H1 (cell line): ENCODE measurements around the gene CCDC33.

Source experiments
- CBX8 ChIP-seq: fragments of 300-800, 300-1000 bp; sonication (generic); IDR thresholded peaks from 2 replicates; pipeline ENCODE4 v1.7.1; 2016; ENCODE audit warnings: low read depth, low read length, borderline replicate concordance
- CREB1 ChIP-seq: IDR thresholded peaks from 2 replicates; pipeline ENCODE4 v1.6.1; 2012; ENCODE audit warnings: inconsistent platforms
- EP300 ChIP-seq, 2 experiments: IDR thresholded peaks; 1 replicate in 1 of 2; 2 replicates in 1 of 2; pipeline ENCODE4 v1.6.1; 2011 to 2012; ENCODE audit warnings: low read depth in 2 of 2, low read length in 2 of 2, mild to moderate bottlenecking in 2 of 2, borderline replicate concordance in 1 of 2, inconsistent platforms in 1 of 2, moderate library complexity in 1 of 2
- EZH2 ChIP-seq: fragments of 200-600 bp; sonication (generic); IDR thresholded peaks from 2 replicates; pipeline ENCODE4 v1.7.1; 2012; ENCODE audit warnings: low read depth, mild to moderate bottlenecking, moderate library complexity, low read length, inconsistent platforms; ENCODE audit not compliant: severe bottlenecking
- JUN ChIP-seq: IDR thresholded peaks from 2 replicates; pipeline ENCODE4 v1.6.1; 2011; ENCODE audit warnings: low read depth, mild to moderate bottlenecking, improper control_type of control experiment, low read length
- KDM5A ChIP-seq: fragments of 200-600 bp; IDR thresholded peaks from 2 replicates; pipeline ENCODE4 v1.7.1; 2012; ENCODE audit warnings: mild to moderate bottlenecking, low read length, inconsistent platforms, mixed read lengths
- MAX ChIP-seq: IDR thresholded peaks from 2 replicates; pipeline ENCODE4 v1.6.1; 2012; ENCODE audit warnings: inconsistent platforms
- POLR2A ChIP-seq, 2 experiments: IDR thresholded peaks; 1 replicate in 1 of 2; 2 replicates in 1 of 2; pipeline ENCODE4 v1.6.1; 2011; ENCODE audit warnings: low read depth in 2 of 2, low read length in 2 of 2, mild to moderate bottlenecking in 2 of 2; ENCODE audit errors: control extremely low read depth in 1 of 2
- SIN3A ChIP-seq, 2 experiments: IDR thresholded peaks in 1 of 2; conservative IDR thresholded peaks in 1 of 2; 2 replicates each; pipeline ENCODE4 v1.6.1; 2011 to 2012; ENCODE audit warnings: low read length in 2 of 2, improper control_type of control experiment in 1 of 2, low read depth in 1 of 2, mild to moderate bottlenecking in 1 of 2
- SP1 ChIP-seq: IDR thresholded peaks from 2 replicates; pipeline ENCODE4 v1.6.1; 2011; ENCODE audit warnings: low read depth, low read length
- TF ChIP-seq, protein P1 (sequence below), 3 experiments: IDR thresholded peaks; 1 replicate in 2 of 3; 2 replicates in 1 of 3; pipeline versions ENCODE4 v1.5.1 to v1.6.1; 2011; ENCODE audit warnings: low read length in 3 of 3, mild to moderate bottlenecking in 3 of 3, inconsistent platforms in 2 of 3, low read depth in 1 of 3, moderate library complexity in 1 of 3; ENCODE audit not compliant: insufficient read depth in 1 of 3; ENCODE audit errors: control extremely low read depth in 1 of 3
- TF ChIP-seq, protein P2 (sequence below): IDR thresholded peaks from 2 replicates; pipeline ENCODE4 v1.6.1; 2012; ENCODE audit warnings: low read length, inconsistent platforms

GRCh38 chr15:74351670-74352069 is 115.5 kb downstream of the CCDC33 start:
- TF ChIP-seq SP1: no peak
- no peak for TF ChIP-seq SIN3A (conservative IDR thresholded peaks at IDR 0.05 in 1 of 2, IDR thresholded peaks at IDR 0.05 in 1 of 2; ENCODE audit: low read depth in 1 of 2, low read length in 2 of 2)
- TF ChIP-seq POLR2A (IDR thresholded peaks at IDR 0.05; ENCODE audit: control extremely low read depth in 1 of 2, low read depth in 2 of 2, low read length in 2 of 2): no peak
- TF ChIP-seq CBX8: no peak
- no peak for TF ChIP-seq MAX
- TF ChIP-seq, protein P1, sequence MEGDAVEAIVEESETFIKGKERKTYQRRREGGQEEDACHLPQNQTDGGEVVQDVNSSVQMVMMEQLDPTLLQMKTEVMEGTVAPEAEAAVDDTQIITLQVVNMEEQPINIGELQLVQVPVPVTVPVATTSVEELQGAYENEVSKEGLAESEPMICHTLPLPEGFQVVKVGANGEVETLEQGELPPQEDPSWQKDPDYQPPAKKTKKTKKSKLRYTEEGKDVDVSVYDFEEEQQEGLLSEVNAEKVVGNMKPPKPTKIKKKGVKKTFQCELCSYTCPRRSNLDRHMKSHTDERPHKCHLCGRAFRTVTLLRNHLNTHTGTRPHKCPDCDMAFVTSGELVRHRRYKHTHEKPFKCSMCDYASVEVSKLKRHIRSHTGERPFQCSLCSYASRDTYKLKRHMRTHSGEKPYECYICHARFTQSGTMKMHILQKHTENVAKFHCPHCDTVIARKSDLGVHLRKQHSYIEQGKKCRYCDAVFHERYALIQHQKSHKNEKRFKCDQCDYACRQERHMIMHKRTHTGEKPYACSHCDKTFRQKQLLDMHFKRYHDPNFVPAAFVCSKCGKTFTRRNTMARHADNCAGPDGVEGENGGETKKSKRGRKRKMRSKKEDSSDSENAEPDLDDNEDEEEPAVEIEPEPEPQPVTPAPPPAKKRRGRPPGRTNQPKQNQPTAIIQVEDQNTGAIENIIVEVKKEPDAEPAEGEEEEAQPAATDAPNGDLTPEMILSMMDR (IDR thresholded peaks at IDR 0.05; ENCODE audit: control extremely low read depth in 1 of 3, insufficient read depth in 1 of 3, low read depth in 1 of 3, low read length in 3 of 3): no peak
- no peak for TF ChIP-seq EP300 (IDR thresholded peaks at IDR 0.05; ENCODE audit: borderline replicate concordance in 1 of 2, low read depth in 2 of 2, low read length in 2 of 2)
- TF ChIP-seq, protein P2, sequence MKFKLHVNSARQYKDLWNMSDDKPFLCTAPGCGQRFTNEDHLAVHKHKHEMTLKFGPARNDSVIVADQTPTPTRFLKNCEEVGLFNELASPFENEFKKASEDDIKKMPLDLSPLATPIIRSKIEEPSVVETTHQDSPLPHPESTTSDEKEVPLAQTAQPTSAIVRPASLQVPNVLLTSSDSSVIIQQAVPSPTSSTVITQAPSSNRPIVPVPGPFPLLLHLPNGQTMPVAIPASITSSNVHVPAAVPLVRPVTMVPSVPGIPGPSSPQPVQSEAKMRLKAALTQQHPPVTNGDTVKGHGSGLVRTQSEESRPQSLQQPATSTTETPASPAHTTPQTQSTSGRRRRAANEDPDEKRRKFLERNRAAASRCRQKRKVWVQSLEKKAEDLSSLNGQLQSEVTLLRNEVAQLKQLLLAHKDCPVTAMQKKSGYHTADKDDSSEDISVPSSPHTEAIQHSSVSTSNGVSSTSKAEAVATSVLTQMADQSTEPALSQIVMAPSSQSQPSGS: no peak
- no peak for TF ChIP-seq CREB1
- TF ChIP-seq JUN: no peak
- TF ChIP-seq KDM5A: no peak
- TF ChIP-seq EZH2: no peak
